ENCODE measurements around the gene TMEM89. TPM values are rescaled to one million over a fixed set of nuclear protein-coding genes. Genes with fewer than 3 reads are reported as not detected.

TMEM89 gene
- total and polyA plus RNA-seq, 2 experiments from 2014 or later: not detected

GRCh38 chr3:48593337-48593736 lies 28.2 kb downstream of the TMEM89 start:
- no peak overlapping the region for H3K4me3 ChIP-seq
- H3K9me2 ChIP-seq (ENCODE audit: insufficient read depth): no peaks in the 10 kb centered on the region
- H3K4me3 Mint-ChIP-seq: no peak overlapping the region
- H3K36me3 Mint-ChIP-seq (ENCODE audit: low read depth): peaks cover 6% of the 10 kb centered on the region
- no peak overlapping the region for H2AFZ ChIP-seq
- no peak for ATAC-seq
- no peak overlapping the region for H3K27ac Mint-ChIP-seq
- no peak overlapping the region for H3K27ac ChIP-seq (ENCODE audit: low read depth)
- no peaks in the 10 kb centered on the region for H3K79me2 ChIP-seq (replicated peaks; ENCODE audit: insufficient read depth)
- 0 out of 2 replicates have a peak, but pooled peaks cover 7% of the 10 kb centered on the region for H3F3A ChIP-seq (replicated peaks; ENCODE audit: low read depth)
- H4K20me1 ChIP-seq (replicated peaks; ENCODE audit: insufficient read depth): no peaks in the 10 kb centered on the region; the same call in 1 of the 2 replicates
- no peaks in the 10 kb centered on the region for H3K36me3 ChIP-seq (ENCODE audit: insufficient read depth)
- TF ChIP-seq CREB1 (CRISPR knock-in tag; IDR thresholded peaks at IDR 0.05; ENCODE audit: low read depth): no peak
- no peak for TF ChIP-seq ETS1 (IDR thresholded peaks at IDR 0.05)
- no peak for TF ChIP-seq ZNF331 (CRISPR knock-in tag; IDR thresholded peaks at IDR 0.05; ENCODE audit: low read depth)
- TF ChIP-seq, protein P1, sequence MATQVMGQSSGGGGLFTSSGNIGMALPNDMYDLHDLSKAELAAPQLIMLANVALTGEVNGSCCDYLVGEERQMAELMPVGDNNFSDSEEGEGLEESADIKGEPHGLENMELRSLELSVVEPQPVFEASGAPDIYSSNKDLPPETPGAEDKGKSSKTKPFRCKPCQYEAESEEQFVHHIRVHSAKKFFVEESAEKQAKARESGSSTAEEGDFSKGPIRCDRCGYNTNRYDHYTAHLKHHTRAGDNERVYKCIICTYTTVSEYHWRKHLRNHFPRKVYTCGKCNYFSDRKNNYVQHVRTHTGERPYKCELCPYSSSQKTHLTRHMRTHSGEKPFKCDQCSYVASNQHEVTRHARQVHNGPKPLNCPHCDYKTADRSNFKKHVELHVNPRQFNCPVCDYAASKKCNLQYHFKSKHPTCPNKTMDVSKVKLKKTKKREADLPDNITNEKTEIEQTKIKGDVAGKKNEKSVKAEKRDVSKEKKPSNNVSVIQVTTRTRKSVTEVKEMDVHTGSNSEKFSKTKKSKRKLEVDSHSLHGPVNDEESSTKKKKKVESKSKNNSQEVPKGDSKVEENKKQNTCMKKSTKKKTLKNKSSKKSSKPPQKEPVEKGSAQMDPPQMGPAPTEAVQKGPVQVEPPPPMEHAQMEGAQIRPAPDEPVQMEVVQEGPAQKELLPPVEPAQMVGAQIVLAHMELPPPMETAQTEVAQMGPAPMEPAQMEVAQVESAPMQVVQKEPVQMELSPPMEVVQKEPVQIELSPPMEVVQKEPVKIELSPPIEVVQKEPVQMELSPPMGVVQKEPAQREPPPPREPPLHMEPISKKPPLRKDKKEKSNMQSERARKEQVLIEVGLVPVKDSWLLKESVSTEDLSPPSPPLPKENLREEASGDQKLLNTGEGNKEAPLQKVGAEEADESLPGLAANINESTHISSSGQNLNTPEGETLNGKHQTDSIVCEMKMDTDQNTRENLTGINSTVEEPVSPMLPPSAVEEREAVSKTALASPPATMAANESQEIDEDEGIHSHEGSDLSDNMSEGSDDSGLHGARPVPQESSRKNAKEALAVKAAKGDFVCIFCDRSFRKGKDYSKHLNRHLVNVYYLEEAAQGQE (IDR thresholded peaks at IDR 0.05; ENCODE audit: unreplicated experiment): no peak
- TF ChIP-seq EZH2 (IDR thresholded peaks at IDR 0.05; ENCODE audit: low read depth, unreplicated experiment): no peak
- TF ChIP-seq JUNB (IDR thresholded peaks at IDR 0.05; ENCODE audit: unreplicated experiment): no peak
- no peak for TF ChIP-seq POLR2AphosphoS5 (IDR thresholded peaks at IDR 0.05; ENCODE audit: low read depth)
- no peak for TF ChIP-seq NANOG (IDR thresholded peaks at IDR 0.05; ENCODE audit: borderline replicate concordance)
- TF ChIP-seq EZH2phosphoT487 (IDR thresholded peaks at IDR 0.05; ENCODE audit: unreplicated experiment): no peak
- no peak for TF ChIP-seq ZNF114 (CRISPR knock-in tag; IDR thresholded peaks at IDR 0.05)
- TF ChIP-seq STAT1 (IDR thresholded peaks at IDR 0.05; ENCODE audit: unreplicated experiment): no peak
- TF ChIP-seq CTCF (conservative IDR thresholded peaks at IDR 0.05; ENCODE audit: low read depth in 2 of 2): no peak
- TF ChIP-seq ZNF462 (CRISPR knock-in tag; IDR thresholded peaks at IDR 0.05): no peak
- H3K9me3 Mint-ChIP-seq: no peaks in the 10 kb centered on the region
- DNase-seq (ENCODE audit: low spot score): no peak
- H3K27me3 Mint-ChIP-seq (ENCODE audit: insufficient read depth, low read depth, poor library complexity): peaks cover 22% of the 10 kb centered on the region
- no peak overlapping the region for H3K4me2 ChIP-seq
- H3K27me3 ChIP-seq (ENCODE audit: insufficient read depth): peaks cover 11% of the 10 kb centered on the region; the same call in 1 of the 2 replicates
- peaks cover 17% of the 10 kb centered on the region; the same call in 1 of the 2 replicates for H3K4me1 ChIP-seq (ENCODE audit: insufficient read depth)
- H3K4me1 Mint-ChIP-seq: peaks cover 15% of the 10 kb centered on the region

All from GM23338 (cell line).